ENCODE measurements around the gene GASK1A.

DNA sequence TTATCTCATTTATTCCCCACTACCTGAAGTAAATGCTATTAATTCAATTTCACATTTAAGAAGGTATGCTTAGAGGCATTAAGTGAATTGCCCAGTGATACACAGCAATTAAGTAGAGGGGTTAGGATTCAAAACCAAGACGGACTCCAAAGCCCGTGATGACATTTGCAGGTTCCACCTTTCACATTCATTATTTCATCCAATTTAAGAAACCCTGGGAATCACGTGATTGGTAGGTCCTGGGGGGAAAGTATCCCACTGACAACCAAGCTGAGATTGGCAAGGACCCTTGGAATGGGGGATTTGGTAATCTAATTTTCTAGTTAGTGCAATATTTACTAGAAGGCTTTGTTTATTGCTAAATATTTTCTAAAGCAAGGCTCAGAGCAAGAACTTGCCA is 124.9 kb downstream of the GASK1A start:
- TF ChIP-seq EZH2 (IDR thresholded peaks at IDR 0.05; ENCODE audit: borderline replicate concordance, control insufficient read depth, low read depth, low read length) (no peak), ATF3 (IDR thresholded peaks at IDR 0.05; ENCODE audit: borderline replicate concordance, extremely low read depth, low read depth, low read length) (no peak)
- TF ChIP-seq, protein P1, sequence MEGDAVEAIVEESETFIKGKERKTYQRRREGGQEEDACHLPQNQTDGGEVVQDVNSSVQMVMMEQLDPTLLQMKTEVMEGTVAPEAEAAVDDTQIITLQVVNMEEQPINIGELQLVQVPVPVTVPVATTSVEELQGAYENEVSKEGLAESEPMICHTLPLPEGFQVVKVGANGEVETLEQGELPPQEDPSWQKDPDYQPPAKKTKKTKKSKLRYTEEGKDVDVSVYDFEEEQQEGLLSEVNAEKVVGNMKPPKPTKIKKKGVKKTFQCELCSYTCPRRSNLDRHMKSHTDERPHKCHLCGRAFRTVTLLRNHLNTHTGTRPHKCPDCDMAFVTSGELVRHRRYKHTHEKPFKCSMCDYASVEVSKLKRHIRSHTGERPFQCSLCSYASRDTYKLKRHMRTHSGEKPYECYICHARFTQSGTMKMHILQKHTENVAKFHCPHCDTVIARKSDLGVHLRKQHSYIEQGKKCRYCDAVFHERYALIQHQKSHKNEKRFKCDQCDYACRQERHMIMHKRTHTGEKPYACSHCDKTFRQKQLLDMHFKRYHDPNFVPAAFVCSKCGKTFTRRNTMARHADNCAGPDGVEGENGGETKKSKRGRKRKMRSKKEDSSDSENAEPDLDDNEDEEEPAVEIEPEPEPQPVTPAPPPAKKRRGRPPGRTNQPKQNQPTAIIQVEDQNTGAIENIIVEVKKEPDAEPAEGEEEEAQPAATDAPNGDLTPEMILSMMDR (IDR thresholded peaks at IDR 0.05 in 2 of 3, conservative IDR thresholded peaks at IDR 0.05 in 1 of 3; ENCODE audit: control insufficient read depth in 2 of 3, extremely low read depth in 1 of 3, insufficient read depth in 1 of 3, low read depth in 3 of 3, low read length in 3 of 3), result no peak
- TF ChIP-seq, protein P2, sequence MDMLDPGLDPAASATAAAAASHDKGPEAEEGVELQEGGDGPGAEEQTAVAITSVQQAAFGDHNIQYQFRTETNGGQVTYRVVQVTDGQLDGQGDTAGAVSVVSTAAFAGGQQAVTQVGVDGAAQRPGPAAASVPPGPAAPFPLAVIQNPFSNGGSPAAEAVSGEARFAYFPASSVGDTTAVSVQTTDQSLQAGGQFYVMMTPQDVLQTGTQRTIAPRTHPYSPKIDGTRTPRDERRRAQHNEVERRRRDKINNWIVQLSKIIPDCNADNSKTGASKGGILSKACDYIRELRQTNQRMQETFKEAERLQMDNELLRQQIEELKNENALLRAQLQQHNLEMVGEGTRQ (IDR thresholded peaks at IDR 0.05; ENCODE audit: borderline replicate concordance, low read depth, low read length), result no peak

Measured in GM12878 (cell line).